Measurements from ENCODE around the gene MED17. TPM values are rescaled to one million over a fixed set of nuclear protein-coding genes. Genes with fewer than 3 reads are reported as not detected.

MED17 gene
- total and polyA plus RNA-seq, 10 of the 15 experiments (the other 5 are each of a cell fraction or from before 2014, with no cell fraction given) = 7.3 to 38.7 (median 28.3) TPM

DNA sequence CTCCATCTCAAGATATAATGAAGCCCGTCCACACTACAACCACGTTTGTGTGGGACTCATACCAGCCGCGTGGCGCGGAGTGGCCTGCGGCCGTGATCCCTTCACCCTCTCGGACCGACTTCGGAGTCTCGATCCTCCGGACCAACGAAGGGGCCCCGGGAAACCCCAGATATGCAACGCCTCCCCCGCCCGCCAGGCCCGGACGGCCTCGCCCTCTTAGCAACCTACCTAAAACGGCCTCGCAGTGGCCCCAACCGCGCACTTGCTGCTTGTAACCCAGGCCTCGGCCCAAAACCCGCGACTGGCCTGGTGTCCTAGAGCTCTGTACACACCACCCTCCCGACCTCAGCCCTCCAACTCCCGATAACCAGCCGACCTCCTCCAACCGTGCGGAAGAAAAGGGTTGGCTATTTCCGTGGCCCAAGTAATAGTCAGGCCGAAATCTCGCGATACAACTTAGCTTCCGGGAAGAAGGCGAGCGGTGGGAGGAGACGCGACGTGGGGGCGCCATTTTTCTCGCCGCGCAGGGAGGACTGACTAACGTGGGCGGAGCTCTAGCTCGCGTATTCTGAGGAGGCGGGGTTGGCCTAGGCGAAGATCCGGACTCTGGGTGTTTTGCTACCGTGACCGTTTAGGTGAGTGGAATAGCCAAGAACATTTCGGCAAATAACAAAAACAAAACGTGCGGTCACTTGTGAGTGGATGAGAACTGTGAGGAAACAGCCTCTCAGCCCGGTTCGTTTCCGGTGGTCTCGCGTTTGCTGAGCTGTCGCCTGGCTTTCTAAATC, 42.8 kb upstream of the MED17 start, which contains the start of the genes C11orf54 and TAF1D (continued):
- TF ChIP-seq, protein P1, sequence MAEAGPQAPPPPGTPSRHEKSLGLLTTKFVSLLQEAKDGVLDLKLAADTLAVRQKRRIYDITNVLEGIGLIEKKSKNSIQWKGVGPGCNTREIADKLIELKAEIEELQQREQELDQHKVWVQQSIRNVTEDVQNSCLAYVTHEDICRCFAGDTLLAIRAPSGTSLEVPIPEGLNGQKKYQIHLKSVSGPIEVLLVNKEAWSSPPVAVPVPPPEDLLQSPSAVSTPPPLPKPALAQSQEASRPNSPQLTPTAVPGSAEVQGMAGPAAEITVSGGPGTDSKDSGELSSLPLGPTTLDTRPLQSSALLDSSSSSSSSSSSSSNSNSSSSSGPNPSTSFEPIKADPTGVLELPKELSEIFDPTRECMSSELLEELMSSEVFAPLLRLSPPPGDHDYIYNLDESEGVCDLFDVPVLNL (IDR thresholded peaks at IDR 0.05; ENCODE audit: low read depth, low read length) = no peak
- TF ChIP-seq, protein P2, sequence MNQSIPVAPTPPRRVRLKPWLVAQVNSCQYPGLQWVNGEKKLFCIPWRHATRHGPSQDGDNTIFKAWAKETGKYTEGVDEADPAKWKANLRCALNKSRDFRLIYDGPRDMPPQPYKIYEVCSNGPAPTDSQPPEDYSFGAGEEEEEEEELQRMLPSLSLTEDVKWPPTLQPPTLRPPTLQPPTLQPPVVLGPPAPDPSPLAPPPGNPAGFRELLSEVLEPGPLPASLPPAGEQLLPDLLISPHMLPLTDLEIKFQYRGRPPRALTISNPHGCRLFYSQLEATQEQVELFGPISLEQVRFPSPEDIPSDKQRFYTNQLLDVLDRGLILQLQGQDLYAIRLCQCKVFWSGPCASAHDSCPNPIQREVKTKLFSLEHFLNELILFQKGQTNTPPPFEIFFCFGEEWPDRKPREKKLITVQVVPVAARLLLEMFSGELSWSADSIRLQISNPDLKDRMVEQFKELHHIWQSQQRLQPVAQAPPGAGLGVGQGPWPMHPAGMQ (IDR thresholded peaks at IDR 0.05; ENCODE audit: borderline replicate concordance) = peak; percentile 81
- TF ChIP-seq RAD21 (IDR thresholded peaks at IDR 0.05; ENCODE audit: insufficient read depth, low read depth, low read length) (no peak), NFIC (IDR thresholded peaks at IDR 0.05; ENCODE audit: low read depth, low read length) (0 out of 2 replicates have a peak, but pooled peaks have one; percentile 28), SREBF2 (IDR thresholded peaks at IDR 0.05; ENCODE audit: low read length) (no peak), MYC (IDR thresholded peaks at IDR 0.05; ENCODE audit: insufficient read depth, insufficient read length, insufficient replicate concordance, low read length, severe bottlenecking) (peak; percentile 56), RCOR1 (conservative IDR thresholded peaks at IDR 0.05; ENCODE audit: low read depth, low read length) (0 out of 2 replicates have a peak, but pooled peaks have one; percentile 42), ZNF384 (IDR thresholded peaks at IDR 0.05; ENCODE audit: borderline replicate concordance, low read depth, low read length) (no peak), HCFC1 (IDR thresholded peaks at IDR 0.05; ENCODE audit: low read length) (peak; percentile 53), ATF7 (IDR thresholded peaks at IDR 0.05; ENCODE audit: low read depth) (peak; percentile 42; the same call in 1 of the 2 replicates), NFYA (IDR thresholded peaks at IDR 0.05; ENCODE audit: borderline replicate concordance, low read depth, low read length) (no peak), BRCA1 (IDR thresholded peaks at IDR 0.05; ENCODE audit: low read depth, low read length) (peak; percentile 59), SMAD1 (IDR thresholded peaks at IDR 0.05; ENCODE audit: low read depth, partially characterized antibody) (peak; percentile 80), MEF2B (IDR thresholded peaks at IDR 0.05; ENCODE audit: partially characterized antibody, poor library complexity, severe bottlenecking) (no peak), NFYB (IDR thresholded peaks at IDR 0.05; ENCODE audit: insufficient read depth, low read depth, low read length) (no peak), BMI1 (IDR thresholded peaks at IDR 0.05; ENCODE audit: borderline replicate concordance) (no peak), NR2C1 (IDR thresholded peaks at IDR 0.05) (no peak), SMARCA5 (IDR thresholded peaks at IDR 0.05) (0 out of 2 replicates have a peak, but pooled peaks have one; percentile 37)
- TF ChIP-seq, protein P3, sequence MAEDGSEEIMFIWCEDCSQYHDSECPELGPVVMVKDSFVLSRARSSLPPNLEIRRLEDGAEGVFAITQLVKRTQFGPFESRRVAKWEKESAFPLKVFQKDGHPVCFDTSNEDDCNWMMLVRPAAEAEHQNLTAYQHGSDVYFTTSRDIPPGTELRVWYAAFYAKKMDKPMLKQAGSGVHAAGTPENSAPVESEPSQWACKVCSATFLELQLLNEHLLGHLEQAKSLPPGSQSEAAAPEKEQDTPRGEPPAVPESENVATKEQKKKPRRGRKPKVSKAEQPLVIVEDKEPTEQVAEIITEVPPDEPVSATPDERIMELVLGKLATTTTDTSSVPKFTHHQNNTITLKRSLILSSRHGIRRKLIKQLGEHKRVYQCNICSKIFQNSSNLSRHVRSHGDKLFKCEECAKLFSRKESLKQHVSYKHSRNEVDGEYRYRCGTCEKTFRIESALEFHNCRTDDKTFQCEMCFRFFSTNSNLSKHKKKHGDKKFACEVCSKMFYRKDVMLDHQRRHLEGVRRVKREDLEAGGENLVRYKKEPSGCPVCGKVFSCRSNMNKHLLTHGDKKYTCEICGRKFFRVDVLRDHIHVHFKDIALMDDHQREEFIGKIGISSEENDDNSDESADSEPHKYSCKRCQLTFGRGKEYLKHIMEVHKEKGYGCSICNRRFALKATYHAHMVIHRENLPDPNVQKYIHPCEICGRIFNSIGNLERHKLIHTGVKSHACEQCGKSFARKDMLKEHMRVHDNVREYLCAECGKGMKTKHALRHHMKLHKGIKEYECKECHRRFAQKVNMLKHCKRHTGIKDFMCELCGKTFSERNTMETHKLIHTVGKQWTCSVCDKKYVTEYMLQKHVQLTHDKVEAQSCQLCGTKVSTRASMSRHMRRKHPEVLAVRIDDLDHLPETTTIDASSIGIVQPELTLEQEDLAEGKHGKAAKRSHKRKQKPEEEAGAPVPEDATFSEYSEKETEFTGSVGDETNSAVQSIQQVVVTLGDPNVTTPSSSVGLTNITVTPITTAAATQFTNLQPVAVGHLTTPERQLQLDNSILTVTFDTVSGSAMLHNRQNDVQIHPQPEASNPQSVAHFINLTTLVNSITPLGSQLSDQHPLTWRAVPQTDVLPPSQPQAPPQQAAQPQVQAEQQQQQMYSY (CRISPR knock-in tag; IDR thresholded peaks at IDR 0.05) = peak; percentile 10; the same call in 1 of the 2 replicates
- TF ChIP-seq, protein P4, sequence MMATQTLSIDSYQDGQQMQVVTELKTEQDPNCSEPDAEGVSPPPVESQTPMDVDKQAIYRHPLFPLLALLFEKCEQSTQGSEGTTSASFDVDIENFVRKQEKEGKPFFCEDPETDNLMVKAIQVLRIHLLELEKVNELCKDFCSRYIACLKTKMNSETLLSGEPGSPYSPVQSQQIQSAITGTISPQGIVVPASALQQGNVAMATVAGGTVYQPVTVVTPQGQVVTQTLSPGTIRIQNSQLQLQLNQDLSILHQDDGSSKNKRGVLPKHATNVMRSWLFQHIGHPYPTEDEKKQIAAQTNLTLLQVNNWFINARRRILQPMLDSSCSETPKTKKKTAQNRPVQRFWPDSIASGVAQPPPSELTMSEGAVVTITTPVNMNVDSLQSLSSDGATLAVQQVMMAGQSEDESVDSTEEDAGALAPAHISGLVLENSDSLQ (IDR thresholded peaks at IDR 0.05) = peak; percentile 41; the same call in 1 of the 2 replicates
- TF ChIP-seq, protein P5, sequence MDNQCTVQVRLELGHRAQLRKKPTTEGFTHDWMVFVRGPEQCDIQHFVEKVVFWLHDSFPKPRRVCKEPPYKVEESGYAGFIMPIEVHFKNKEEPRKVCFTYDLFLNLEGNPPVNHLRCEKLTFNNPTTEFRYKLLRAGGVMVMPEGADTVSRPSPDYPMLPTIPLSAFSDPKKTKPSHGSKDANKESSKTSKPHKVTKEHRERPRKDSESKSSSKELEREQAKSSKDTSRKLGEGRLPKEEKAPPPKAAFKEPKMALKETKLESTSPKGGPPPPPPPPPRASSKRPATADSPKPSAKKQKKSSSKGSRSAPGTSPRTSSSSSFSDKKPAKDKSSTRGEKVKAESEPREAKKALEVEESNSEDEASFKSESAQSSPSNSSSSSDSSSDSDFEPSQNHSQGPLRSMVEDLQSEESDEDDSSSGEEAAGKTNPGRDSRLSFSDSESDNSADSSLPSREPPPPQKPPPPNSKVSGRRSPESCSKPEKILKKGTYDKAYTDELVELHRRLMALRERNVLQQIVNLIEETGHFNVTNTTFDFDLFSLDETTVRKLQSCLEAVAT (IDR thresholded peaks at IDR 0.05) = peak; percentile 85

Data from GM12878 (cell line).